Measurements from ENCODE around the gene RPS6KA5. TPM values are rescaled to one million over a fixed set of nuclear protein-coding genes. Genes with fewer than 3 reads are reported as not detected.

Gene RPS6KA5
- total RNA-seq, 1 donor from 2014 or later = 8.0 TPM

DNA sequence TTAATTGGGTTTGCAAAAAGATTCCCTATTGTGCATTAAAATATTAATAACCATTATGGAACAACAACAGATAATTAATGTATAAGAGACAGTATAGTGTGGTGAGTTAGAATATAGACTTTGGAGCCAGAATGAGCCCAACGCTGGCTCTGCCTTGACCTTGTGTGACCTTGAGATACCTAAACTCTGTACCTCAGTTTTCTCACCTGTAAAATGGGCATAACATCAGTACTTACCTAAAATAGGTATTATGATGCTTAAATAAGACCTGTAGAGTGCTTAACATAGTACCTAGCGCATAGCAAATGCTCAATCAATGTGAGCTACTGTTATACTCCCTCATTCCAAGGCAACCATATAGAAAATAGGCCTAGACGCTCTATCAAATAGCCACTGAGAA lies 153.3 kb downstream of the RPS6KA5 start:
- no peak overlapping the region for H3K27ac ChIP-seq
- no peaks in the 10 kb centered on the region for H3K4me1 ChIP-seq
- no peak for ATAC-seq
- no peaks in the 10 kb centered on the region for H3K27me3 ChIP-seq
- H3K9me3 ChIP-seq = no peaks in the 10 kb centered on the region
- TF ChIP-seq, protein P1, sequence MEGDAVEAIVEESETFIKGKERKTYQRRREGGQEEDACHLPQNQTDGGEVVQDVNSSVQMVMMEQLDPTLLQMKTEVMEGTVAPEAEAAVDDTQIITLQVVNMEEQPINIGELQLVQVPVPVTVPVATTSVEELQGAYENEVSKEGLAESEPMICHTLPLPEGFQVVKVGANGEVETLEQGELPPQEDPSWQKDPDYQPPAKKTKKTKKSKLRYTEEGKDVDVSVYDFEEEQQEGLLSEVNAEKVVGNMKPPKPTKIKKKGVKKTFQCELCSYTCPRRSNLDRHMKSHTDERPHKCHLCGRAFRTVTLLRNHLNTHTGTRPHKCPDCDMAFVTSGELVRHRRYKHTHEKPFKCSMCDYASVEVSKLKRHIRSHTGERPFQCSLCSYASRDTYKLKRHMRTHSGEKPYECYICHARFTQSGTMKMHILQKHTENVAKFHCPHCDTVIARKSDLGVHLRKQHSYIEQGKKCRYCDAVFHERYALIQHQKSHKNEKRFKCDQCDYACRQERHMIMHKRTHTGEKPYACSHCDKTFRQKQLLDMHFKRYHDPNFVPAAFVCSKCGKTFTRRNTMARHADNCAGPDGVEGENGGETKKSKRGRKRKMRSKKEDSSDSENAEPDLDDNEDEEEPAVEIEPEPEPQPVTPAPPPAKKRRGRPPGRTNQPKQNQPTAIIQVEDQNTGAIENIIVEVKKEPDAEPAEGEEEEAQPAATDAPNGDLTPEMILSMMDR (IDR thresholded peaks at IDR 0.05) = no peak
- H3K4me3 ChIP-seq = no peak overlapping the region
- DNase-seq = no peak
- no peaks in the 10 kb centered on the region for H3K36me3 ChIP-seq
- intact Hi-C loops (cut with DNase I) = no loop called here

DNA sequence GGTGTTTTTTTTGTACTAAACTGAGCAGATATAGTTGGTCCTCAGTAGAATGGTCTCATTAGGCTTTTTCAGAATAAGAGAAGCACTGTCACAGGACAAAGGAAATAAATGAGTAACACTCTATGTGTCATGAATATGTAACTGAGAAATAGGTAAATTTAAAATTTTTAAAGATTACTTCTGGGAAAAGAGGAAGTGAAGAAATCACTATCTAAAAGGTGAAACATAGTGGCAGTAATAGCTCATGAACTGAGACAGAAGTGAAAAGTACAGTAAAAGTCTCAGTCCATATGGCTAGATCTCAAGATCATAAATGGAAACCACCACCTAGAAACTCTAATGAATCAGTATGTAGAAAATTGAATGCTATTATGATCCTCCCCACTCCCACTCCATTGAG lies 154.9 kb downstream of the RPS6KA5 start:
- Histone ChIP-seq H3K36me3 (no peaks in the 10 kb centered on the region), H3K9me3 (no peaks in the 10 kb centered on the region), H3K27me3 (no peaks in the 10 kb centered on the region), H3K4me1 (no peaks in the 10 kb centered on the region), H3K4me3 (no peak overlapping the region), H3K27ac (no peak overlapping the region)
- no peak for ATAC-seq
- DNase-seq = no peak
- TF ChIP-seq, protein P1 (IDR thresholded peaks at IDR 0.05) = no peak
- intact Hi-C loops (cut with DNase I) = no loop called here

DNA sequence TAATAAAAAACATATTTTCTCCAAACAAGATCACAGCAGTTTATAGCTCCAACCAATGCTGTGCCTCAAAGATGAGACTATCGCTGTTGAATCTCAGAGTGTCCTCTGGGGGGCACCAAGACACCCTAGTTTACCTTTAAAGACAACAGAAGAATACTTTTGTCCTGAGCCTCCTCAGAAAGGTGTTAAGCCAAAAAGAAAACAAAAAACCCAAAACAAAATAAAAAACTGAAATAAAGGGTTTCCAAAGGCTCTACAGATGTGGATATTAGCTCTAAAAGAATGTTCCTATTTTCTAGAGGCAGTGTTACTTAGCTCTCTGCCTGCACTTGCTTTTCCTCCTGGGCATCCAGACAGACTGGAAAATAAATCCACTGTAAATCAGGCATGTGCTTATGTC lies 157.3 kb downstream of the RPS6KA5 start:
- intact Hi-C loops (cut with DNase I) = loop anchor here (5.0 kb wide), 1 partner anchor 269 kb away; no protein-coding TSS in a partner anchor
- TF ChIP-seq, protein P1 (IDR thresholded peaks at IDR 0.05) = peak; percentile 74

DNA sequence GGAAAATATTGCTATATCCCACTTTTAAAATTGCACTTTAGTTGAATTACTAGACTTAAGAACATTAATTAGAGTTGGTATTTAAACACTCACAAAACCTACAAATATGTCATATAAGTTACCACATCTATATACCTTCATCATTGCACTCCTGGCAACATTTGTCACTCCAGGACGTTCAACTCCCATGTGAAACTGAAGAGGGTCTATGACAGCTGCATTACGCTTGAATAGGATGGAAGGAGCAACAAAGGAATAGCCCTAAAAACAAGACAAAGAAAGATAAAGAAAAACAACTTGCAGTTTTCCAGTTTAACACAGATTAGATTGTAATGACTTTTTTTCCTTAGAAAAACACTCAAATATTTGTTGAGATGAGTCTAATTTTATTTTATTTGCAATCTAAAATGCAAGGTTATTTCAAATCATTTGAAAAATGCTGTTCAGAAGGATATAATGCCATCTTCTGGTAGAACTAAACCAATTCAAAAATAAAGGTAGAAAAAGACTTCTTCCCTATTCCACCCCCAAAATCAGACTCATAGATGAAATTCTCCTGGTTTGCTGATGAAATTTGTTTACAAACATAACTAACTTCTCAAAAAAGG lies 159.9 kb downstream of the RPS6KA5 start:
- TF ChIP-seq, protein P1 (IDR thresholded peaks at IDR 0.05) = peak; percentile 8
- Histone ChIP-seq H3K27me3 (no peaks in the 10 kb centered on the region), H3K36me3 (peaks cover 19% of the 10 kb centered on the region), H3K9me3 (no peaks in the 10 kb centered on the region), H3K4me3 (no peak overlapping the region), H3K4me1 (no peaks in the 10 kb centered on the region), H3K27ac (no peak overlapping the region)
- ATAC-seq = no peak
- no peak for DNase-seq
- intact Hi-C loops (cut with DNase I) = loop anchor here (5.0 kb wide), 1 partner anchor 272 kb away; no protein-coding TSS in a partner anchor

More for the DNA sequence above, 157.3 kb downstream of the RPS6KA5 start:
- Histone ChIP-seq H3K4me3 (no peak overlapping the region), H3K36me3 (peaks cover 7% of the 10 kb centered on the region), H3K9me3 (no peaks in the 10 kb centered on the region), H3K27me3 (no peaks in the 10 kb centered on the region), H3K4me1 (no peaks in the 10 kb centered on the region), H3K27ac (no peak overlapping the region)
- DNase-seq (no peak), ATAC-seq (peak; percentile 91)

DNA sequence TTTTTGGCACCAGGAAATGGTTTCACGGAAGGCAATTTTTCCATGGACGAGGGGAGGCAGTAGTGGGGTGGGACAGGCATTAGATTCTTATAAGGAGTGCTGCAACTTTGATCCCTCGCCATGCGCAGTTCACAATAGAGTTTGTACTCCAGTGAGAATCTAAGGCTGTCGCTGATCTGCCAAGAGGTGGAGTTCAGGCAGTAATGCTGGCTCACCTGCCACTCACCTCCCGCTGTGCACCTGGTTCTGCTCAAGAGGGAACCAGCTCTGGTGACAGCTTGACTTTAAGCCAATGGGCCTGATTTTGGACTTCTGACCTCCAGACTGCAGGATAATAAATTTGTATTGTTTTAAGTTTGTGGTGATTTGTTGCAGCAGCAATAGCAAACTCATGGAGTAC lies 163.4 kb downstream of the RPS6KA5 start:
- Histone ChIP-seq H3K27ac (no peak overlapping the region), H3K9me3 (no peaks in the 10 kb centered on the region), H3K4me1 (no peaks in the 10 kb centered on the region), H3K4me3 (no peak overlapping the region), H3K36me3 (peaks cover 25% of the 10 kb centered on the region), H3K27me3 (no peaks in the 10 kb centered on the region)
- ATAC-seq (no peak), DNase-seq (no peak)
- intact Hi-C loops (cut with DNase I) = no loop called here
- TF ChIP-seq, protein P1 (IDR thresholded peaks at IDR 0.05) = no peak

DNA sequence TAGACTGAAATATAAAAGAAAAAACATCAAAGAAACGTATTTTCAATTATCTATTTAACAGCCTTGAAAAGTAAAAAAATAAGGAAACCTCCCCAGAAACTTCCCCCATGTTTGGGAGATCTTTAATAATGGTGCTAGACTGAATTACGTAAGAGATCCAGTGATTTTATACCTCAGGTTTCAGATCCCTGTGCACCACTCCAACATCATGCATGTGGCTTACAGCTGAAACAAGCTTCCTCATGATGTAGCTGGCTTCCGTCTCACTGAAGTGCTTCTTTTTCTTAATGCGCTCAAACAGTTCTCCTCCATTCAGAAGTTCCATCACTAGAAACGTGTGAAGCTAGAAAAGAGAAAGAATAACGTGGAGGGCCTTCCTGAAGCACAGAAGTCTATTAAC lies 166.2 kb downstream of the RPS6KA5 start:
- Histone ChIP-seq H3K36me3 (peaks cover 25% of the 10 kb centered on the region), H3K27ac (no peak overlapping the region), H3K4me1 (no peaks in the 10 kb centered on the region), H3K27me3 (no peaks in the 10 kb centered on the region), H3K4me3 (no peak overlapping the region), H3K9me3 (no peaks in the 10 kb centered on the region)
- TF ChIP-seq, protein P1 (IDR thresholded peaks at IDR 0.05) = no peak
- intact Hi-C loops (cut with DNase I) = no loop called here
- ATAC-seq (no peak), DNase-seq (no peak)
